Cardiac muscle cell (in vitro differentiated cells and primary cell): Measurements from ENCODE around the gene ZNF254. TPM values are rescaled to one million over a fixed set of nuclear protein-coding genes. Genes with fewer than 3 reads are reported as not detected.
"Not testable (repeated sequence)": the region's sequence is repeated elsewhere in the genome, so short reads cannot be mapped to it uniquely, and the experiment has no call there.

Experiments
- DNase-seq, 2 donors: peaks; one replicate each; pipeline versions ENCODE4 v3.0.0 to v3.0.0-alpha.2; 2010 to 2017; ENCODE audit warnings: low read depth in 1 of 2, low spot score in 1 of 2
- H3K27ac ChIP-seq: fragments of 200-600 bp; sonication (generic); 2 replicates; pipeline ENCODE4 v1.5.1; 2016
- H3K27me3 ChIP-seq: fragments of 200-600 bp; sonication (generic); 2 replicates; pipeline ENCODE4 v1.6.0; 2016; ENCODE audit warnings: control low read depth
- H3K36me3 ChIP-seq: fragments of 200-600 bp; sonication (generic); 2 replicates; pipeline ENCODE4 v1.5.1; 2016; ENCODE audit warnings: control low read depth
- H3K4me1 ChIP-seq: fragments of 200-600 bp; sonication (generic); 2 replicates; pipeline ENCODE4 v1.8.1; 2017; ENCODE audit warnings: low read depth, mild to moderate bottlenecking, mixed run types
- H3K4me3 ChIP-seq: fragments of 200-600 bp; sonication (generic); 2 replicates; pipeline ENCODE4 v1.5.1; 2016; ENCODE audit warnings: mild to moderate bottlenecking
- H3K9me3 ChIP-seq: fragments of 200-600 bp; sonication (generic); 2 replicates; pipeline ENCODE4 v1.5.1; 2017; ENCODE audit warnings: low read depth, mild to moderate bottlenecking, control low read depth
- CTCF ChIP-seq: IDR thresholded peaks from 2 replicates; pipeline ENCODE4 v1.5.1; 2012; ENCODE audit warnings: low read depth, mild to moderate bottlenecking, low read length
- polyA plus RNA-seq: library from polyadenylated mRNA; unstranded; fragments of >200 nt; fragmentation: Nextera tagmentation; extraction: Ambion mirVana; gene quantifications from 2 replicates; pipeline ENCODE4 v1.2.1, GENCODE V29; 2016
- total RNA-seq: library from RNA; depleted of rRNA; stranded (reverse); fragments of >200 nt; gene quantifications from 2 replicates; pipeline ENCODE4 v1.2.3, GENCODE V29; 2016

Gene ZNF254
- total RNA-seq (14.9 and 24.8 TPM in 2 replicates), polyA plus RNA-seq (12.5 and 16.0 TPM in 2 replicates)

- H3K27me3 ChIP-seq, result no peaks in the 10 kb centered on the region
- peak; percentile 90 to 95 for DNase-seq
- peak within 1 kb of the TSS; percentile 98 for H3K27ac ChIP-seq
- no peak for TF ChIP-seq CTCF
- H3K4me1 ChIP-seq, result no peaks in the 10 kb centered on the region
- H3K36me3 ChIP-seq, result no peaks in the 10 kb centered on the region
- peak within 1 kb of the TSS; percentile 48 for H3K4me3 ChIP-seq
- H3K9me3 ChIP-seq, result no peaks in the 10 kb centered on the region
Measured at GRCh38 chr19:24086974-24087595, at the start of gene ZNF254. Gene ZNF254 (plus strand): TSS chr19:24087187. CDS start chr19:24087308, 121 bp downstream.

GRCh38 chr19:24040621-24041020 lies 46.4 kb upstream of the ZNF254 start:
- no peaks in the 10 kb centered on the region for H3K27me3 ChIP-seq
- H3K27ac ChIP-seq, result no peak overlapping the region
- H3K4me1 ChIP-seq, result peaks cover 9% of the 10 kb centered on the region
- H3K36me3 ChIP-seq, result peaks cover 20% of the 10 kb centered on the region
- no peaks in the 10 kb centered on the region for H3K9me3 ChIP-seq
- TF ChIP-seq CTCF, result no peak
- H3K4me3 ChIP-seq, result no peak overlapping the region
- no peak for DNase-seq

GRCh38 chr19:24041326-24041725 lies 45.7 kb upstream of the ZNF254 start:
- not testable (repeated sequence) for H3K9me3 ChIP-seq, H3K4me1 ChIP-seq, H3K27ac ChIP-seq, H3K27me3 ChIP-seq, DNase-seq, H3K4me3 ChIP-seq
- peaks cover 20% of the 10 kb centered on the region for H3K36me3 ChIP-seq

- Histone ChIP-seq H3K4me1 (peaks cover 9% of the 10 kb centered on the region), H3K4me3 (no peak overlapping the region), H3K27ac (no peak overlapping the region), H3K27me3 (no peaks in the 10 kb centered on the region), H3K36me3 (peaks cover 40% of the 10 kb centered on the region), H3K9me3 (no peaks in the 10 kb centered on the region)
- no peak for TF ChIP-seq CTCF
- DNase-seq, result no peak
Measured at GRCh38 chr19:24046550-24046949, 40.4 kb upstream of the ZNF254 start.

GRCh38 chr19:24048261-24048660 lies 38.7 kb upstream of the ZNF254 start:
- DNase-seq, result no peak
- Histone ChIP-seq H3K27me3 (no peaks in the 10 kb centered on the region), H3K4me1 (peaks cover 9% of the 10 kb centered on the region), H3K4me3 (no peak overlapping the region), H3K9me3 (no peaks in the 10 kb centered on the region), H3K36me3 (peaks cover 53% of the 10 kb centered on the region), H3K27ac (no peak overlapping the region)
- TF ChIP-seq CTCF, result no peak

- Histone ChIP-seq H3K9me3 (no peaks in the 10 kb centered on the region), H3K36me3 (peaks cover 64% of the 10 kb centered on the region)
- DNase-seq, result no peak
Measured at GRCh38 chr19:24049537-24049936, 37.5 kb upstream of the ZNF254 start.

More at GRCh38 chr19:24049537-24049936, 37.5 kb upstream of the ZNF254 start:
- H3K27me3 ChIP-seq, result no peaks in the 10 kb centered on the region
- TF ChIP-seq CTCF, result no peak
- no peak overlapping the region for H3K4me3 ChIP-seq
- H3K27ac ChIP-seq, result no peak overlapping the region
- peaks cover 8% of the 10 kb centered on the region for H3K4me1 ChIP-seq
